HG03103 (cell line): ENCODE results near the gene POU5F2.

Experiments
- ATAC-seq: cut with Tn5 transposase; IDR thresholded peaks from one replicate; pipeline ENCODE4 v1.9.1; 2021; ENCODE audit warnings: low read depth; ENCODE audit not compliant: unreplicated experiment

The POU5F2 gene

GRCh38 chr5:93741136-93741811 is at the start of gene POU5F2:
Gene POU5F2 (minus strand): TSS chr5:93741600. CDS start chr5:93741563, 37 bp downstream.
- no peak for ATAC-seq

GRCh38 chr5:93790401-93790800 is 49.0 kb upstream of the POU5F2 start:
- no peak for ATAC-seq

DNA sequence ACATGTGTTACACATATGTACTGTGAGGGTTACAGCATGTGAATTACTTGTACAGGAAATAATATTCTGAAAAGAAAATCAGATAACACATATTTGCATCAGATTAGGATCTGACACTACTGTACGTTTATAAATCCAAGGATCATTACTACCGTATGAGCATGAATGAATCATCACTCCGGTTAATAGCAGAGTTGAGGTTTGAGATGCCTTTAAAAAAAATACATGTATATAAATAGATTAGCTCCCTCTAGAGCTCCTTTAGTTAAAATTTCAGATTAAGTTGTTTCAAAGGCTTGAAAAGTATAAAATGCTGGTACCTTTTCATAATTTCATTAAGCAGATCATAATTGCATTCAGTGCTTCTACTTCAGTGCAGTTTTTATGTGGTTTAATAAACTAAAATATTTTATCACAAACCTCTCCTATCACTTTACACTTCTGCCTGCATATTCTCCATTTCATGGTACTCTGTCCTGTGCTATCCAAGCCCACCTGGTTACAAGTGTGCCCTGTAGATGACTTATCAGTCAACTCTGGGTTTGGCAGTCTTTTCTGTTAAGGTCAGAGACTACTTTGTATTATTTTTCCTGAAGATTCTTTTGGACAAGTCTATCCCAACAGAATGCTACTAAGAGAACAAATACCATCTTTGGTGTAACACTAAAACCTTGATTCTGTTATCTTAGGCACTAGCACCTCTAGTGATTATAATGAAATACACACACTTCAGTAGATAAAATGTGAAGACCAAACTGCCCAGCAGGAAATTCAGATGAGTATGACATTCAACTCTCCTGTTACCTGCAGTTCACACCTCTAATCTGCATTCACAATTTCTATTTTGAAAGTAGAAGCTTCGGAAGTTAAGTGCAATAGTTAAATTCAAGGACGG is 48.0 kb upstream of the POU5F2 start:
- ATAC-seq, result no peak

DNA sequence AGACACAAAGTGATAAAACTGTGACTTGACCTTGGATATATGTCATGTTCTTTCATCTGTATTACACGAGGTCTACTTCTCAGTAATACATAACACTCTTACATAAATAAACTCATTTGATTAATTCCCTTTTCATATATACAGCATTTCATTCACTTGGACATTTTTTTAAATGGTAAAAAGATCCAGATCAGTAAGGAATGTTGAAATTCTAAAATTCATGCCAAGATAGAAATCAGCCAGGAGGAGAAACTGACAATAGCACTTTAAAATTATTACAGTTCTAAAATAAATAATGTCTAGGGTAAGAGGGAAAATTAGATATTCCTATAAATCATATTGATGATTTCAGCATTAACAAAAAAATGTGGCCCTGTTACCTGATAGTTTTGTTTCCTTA is 46.2 kb upstream of the POU5F2 start:
- ATAC-seq, result no peak

DNA sequence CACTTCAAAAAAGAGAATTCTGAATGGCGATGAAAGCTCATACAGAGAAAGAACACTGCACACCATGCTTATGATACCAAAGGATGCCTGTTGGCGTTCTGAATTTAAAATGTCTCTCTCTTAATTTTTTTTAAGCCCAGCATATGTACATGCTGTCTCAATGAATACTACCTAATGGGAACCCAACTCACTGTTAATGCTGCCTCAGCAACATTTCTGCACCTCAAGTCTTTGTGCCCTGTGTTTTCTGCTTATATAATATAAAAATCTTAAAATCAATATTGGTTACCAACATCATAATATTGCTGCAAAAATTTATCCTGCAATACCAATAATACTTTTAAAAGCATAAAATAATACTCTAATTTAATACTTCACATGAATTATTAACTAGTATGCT is 44.1 kb upstream of the POU5F2 start:
- ATAC-seq, result no peak

DNA sequence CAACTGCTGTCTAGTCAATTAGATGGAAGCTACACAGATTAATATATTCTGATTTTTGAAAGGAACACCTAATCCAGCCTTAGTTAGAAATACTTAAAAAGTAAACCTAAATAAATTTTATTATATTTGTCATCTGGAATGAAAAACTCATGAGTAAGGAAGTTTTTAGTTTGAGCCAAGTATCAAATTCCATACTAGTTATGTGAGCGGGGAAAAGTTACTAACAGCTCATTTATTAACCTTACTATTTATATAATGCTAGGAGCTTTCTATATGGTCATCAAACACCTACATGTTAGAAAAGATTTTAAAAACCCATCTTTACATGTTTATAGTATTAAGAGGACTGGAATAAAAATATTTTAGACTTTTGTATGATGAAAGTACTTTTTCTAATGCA is 41.6 kb upstream of the POU5F2 start:
- ATAC-seq, result no peak

DNA sequence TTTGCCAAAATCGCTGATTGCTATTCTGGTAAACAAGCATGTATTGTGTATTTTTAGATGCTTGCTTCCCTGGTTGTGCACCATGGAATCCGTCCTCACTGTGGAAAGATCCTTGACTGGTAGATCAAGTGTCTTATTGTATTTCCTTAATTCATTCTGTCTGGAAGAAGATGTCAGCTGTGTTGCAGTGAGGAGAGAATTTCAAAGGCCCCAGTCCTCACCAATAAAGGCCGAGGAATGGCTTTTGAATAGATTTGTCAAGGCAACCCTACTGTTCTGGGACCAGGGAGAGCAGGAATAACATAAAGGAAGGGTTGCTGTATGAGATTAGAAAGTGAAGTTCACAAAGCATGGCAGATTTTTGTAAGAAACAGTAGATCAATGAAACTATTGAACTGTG is 36.2 kb upstream of the POU5F2 start:
- ATAC-seq, result no peak

GRCh38 chr5:93756372-93756771 is 15.0 kb upstream of the POU5F2 start:
- ATAC-seq, result no peak

DNA sequence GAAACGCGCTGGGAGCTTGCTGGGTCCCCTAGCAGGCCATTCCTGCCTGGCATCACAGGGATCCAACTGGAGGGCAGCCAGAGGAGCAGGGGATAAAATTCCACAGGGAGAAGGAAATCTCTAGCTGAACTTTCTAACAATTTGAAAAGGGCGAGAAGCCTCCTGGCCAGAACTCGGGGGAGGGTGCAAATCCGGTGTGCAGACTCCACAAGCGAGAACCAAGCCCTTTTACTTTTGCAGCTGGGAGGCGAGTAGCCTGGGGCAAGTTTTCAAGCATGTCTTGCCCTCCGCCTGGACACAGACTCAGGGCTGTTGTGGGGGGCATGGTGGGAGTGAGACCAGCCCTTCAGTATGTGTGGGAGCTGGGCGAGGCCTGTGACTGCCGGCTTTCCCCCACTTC is 14.3 kb upstream of the POU5F2 start:
- no peak for ATAC-seq

GRCh38 chr5:93748875-93749397 is 7.5 kb upstream of the POU5F2 start:
- ATAC-seq, result no peak

GRCh38 chr5:93746406-93747056 is 5.1 kb upstream of the POU5F2 start:
- no peak for ATAC-seq

DNA sequence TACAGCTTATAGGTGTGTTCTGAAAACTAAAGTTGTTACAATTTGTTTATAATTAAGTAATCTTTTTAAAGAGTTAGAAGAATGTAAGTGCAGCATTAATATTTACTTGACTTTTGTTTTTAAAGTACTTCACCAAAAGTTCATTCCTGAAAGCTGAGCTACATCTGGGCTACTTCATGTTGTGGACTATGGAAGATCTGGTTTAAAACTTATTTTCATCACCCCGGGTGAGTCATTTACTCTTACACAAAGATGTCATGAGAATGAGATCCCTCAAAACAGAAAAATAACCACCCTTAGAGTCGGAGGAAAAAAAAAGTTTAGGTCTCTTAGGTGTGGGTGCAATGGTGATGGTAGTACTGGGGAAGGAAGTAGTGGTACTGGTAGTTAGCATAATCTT is 5.1 kb downstream of the POU5F2 start:
- ATAC-seq, result no peak

DNA sequence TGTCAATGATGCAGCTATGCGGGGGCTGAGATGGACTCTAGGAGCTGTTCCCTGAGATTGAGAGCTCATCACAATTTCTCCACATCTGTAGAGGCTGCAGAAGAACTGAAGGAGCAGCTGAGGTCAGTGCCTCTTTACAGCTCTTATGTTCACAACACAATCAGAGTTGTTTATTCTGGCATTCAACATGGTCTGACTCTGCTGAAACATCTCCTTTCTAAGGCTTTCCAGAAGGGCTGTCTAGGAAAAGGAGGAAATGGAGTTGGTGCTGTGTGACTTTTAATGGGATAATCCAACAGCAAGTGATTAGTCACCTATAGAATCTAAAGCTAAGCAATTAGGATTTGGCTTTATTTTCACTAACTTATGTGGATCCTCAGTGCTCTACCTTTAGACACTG is 6.0 kb downstream of the POU5F2 start:
- no peak for ATAC-seq

GRCh38 chr5:93731987-93732386 is 9.4 kb downstream of the POU5F2 start:
- ATAC-seq, result no peak

- no peak for ATAC-seq
These were observed 14.8 kb downstream of the POU5F2 start for GRCh38 chr5:93726595-93726994.

- ATAC-seq, result no peak
These were observed 16.6 kb downstream of the POU5F2 start for GRCh38 chr5:93724791-93725190.

DNA sequence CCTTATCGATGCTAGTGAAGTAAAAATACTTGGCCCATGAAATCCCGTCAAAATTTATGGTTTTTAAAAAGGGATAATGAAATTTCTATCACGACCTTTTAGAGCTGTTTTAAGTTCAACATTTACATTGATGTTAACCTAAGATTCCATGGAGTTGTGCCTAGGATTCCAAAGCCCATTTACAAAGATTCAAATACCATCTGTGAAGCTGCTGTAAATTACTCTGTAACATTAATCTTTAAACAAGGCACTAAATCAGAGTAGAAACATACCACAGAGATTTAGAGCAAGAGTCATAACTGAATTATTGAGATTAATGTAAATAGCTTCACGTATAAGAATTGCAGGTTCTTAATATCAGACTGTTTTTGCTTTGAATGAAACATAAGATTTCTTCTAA is 17.7 kb downstream of the POU5F2 start:
- ATAC-seq, result no peak

GRCh38 chr5:93723005-93723404 is 18.4 kb downstream of the POU5F2 start:
- no peak for ATAC-seq

GRCh38 chr5:93722588-93722987 is 18.8 kb downstream of the POU5F2 start:
- ATAC-seq, result no peak

DNA sequence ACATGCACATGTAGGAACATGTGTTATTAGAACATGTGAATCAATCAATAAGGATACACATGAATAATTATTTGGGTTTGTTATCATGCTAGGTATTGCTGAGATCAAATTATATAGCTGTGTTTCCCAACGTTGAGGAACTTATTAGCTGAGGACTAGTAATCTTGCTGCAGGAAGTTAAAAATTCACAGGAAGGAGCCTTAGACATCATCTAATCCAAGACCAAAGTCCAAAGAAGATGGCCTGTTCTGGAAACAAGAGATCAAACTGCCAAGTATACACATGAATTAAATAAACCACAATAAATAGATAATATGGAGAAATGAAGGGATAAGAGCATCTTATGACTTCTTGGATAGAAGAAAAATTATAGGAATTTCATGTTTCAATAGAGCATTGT is 19.9 kb downstream of the POU5F2 start:
- no peak for ATAC-seq

DNA sequence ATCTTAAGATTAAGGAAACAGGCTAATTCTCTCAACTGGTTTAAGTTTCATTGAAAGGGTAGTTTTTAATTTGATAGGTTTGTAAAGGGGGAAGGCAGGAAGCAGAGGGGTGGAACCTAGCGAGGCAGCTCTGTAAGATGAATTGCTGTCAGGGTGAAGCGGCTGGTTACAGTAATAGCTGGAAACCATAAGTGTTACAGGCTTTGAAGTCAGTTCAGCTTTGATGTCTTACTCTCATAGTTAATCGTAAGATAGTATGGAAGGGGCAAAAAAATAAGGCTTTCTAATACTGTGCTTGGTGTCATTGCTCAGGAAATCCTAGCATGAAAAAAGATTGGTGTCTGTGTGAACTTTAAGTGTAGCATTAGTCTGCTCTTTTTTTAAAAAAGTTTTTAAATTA is 20.3 kb downstream of the POU5F2 start:
- no peak for ATAC-seq
